CD8-positive, alpha-beta memory T cell (primary cell): Measurements from ENCODE around the gene GYG2. TPM values are rescaled to one million over a fixed set of nuclear protein-coding genes. Genes with fewer than 3 reads are reported as not detected.

ENCODE experiments used
- polyA plus RNA-seq: library from polyadenylated mRNA; unstranded; fragments of 300-500 nt; fragmentation: Illumina TruSeq; gene quantifications from one replicate; pipeline ENCODE4 v1.2.3, GENCODE V29; 2021
- total RNA-seq, 2 experiments: library from RNA; stranded (reverse); gene quantifications; one replicate each; pipeline ENCODE4 v1.2.3, GENCODE V29; 2021

Gene GYG2
- total and polyA plus RNA-seq, 3 experiments from 2014 or later: not detected

Other genes with a start within 250 kb of the GYG2 start
- gene CD99, start 137.6 kb upstream of the GYG2 start, total RNA-seq: 100 to 1,000 TPM; 234 to 240 TPM
- gene CD99, start 137.6 kb upstream of the GYG2 start, polyA plus RNA-seq: 548 TPM
- not detected for gene XG, start 76.9 kb upstream of the GYG2 start, total RNA-seq
- gene XG, start 76.9 kb upstream of the GYG2 start, polyA plus RNA-seq: not detected
- gene ARSD, start 100.4 kb downstream of the GYG2 start, total RNA-seq: 1 to 10 TPM; 1.6 to 2.2 TPM
- gene ARSD, start 100.4 kb downstream of the GYG2 start, polyA plus RNA-seq: 4.0 TPM
- gene ARSH, start 177.6 kb downstream of the GYG2 start, total RNA-seq: not detected
- not detected for gene ARSH, start 177.6 kb downstream of the GYG2 start, polyA plus RNA-seq
- gene ARSF, start 212.5 kb downstream of the GYG2 start, total RNA-seq: not detected
- not detected for gene ARSF, start 212.5 kb downstream of the GYG2 start, polyA plus RNA-seq